ENCODE results near the gene ESF1. TPM values are rescaled to one million over a fixed set of nuclear protein-coding genes. Genes with fewer than 3 reads are reported as not detected.
A peak's percentile ranks its signal among the peaks of the same experiment; 100 is the strongest.

Gene ESF1
- total and polyA plus RNA-seq, 9 of the 15 experiments (the other 6 are each of a cell fraction or from before 2014, with no cell fraction given) = 7.0 to 30.4 (median 18.6) TPM

DNA sequence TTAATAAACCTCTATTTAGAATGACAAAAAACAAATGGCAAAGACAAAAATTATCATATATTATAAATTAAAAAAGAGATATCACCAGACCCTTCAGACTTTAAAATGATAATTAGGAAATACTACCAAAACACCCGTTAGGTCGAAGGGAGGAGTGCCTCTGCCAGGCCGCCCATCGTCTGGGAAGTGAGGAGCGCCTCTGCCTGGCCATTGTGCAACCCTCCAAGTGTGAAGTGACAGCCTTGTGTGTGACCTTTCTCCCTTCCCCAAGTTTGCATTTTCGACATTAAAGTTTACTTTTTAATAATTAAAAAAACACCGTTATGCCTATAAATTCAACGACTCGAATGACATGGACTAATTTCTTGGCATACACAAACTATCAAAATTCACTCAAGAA, 81.5 kb downstream of the ESF1 start:
- Histone ChIP-seq H3K4me3 (no peak overlapping the region), H4K20me1 (replicated peaks; ENCODE audit: control insufficient read depth, insufficient read depth, low read length) (no peaks in the 10 kb centered on the region), H3K27me3 (ENCODE audit: control insufficient read depth in 2 of 2, insufficient read depth in 2 of 2, low read length in 2 of 2) (no peaks in the 10 kb centered on the region), H3K36me3 (ENCODE audit: control insufficient read depth, insufficient read depth, low read length) (no peaks in the 10 kb centered on the region), H3K9me1 (ENCODE audit: control insufficient read depth, insufficient read depth, low read length) (no peaks in the 10 kb centered on the region), H3K4me2 (ENCODE audit: insufficient read depth, low read length) (no peak overlapping the region), H3K9ac (ENCODE audit: insufficient read depth in 1 of 2, low read depth in 2 of 2, low read length in 2 of 2) (no peak overlapping the region), H3K4me1 (replicated peaks in 1 of 2; ENCODE audit: control insufficient read depth in 2 of 2, insufficient read depth in 2 of 2, low read length in 2 of 2) (no peaks in the 10 kb centered on the region), H3K9me3 (replicated peaks; ENCODE audit: control insufficient read depth, insufficient read depth, low read depth, low read length) (no peaks in the 10 kb centered on the region), H3K27ac (ENCODE audit: extremely low read depth, low read depth, low read length) (no peak overlapping the region), H2AFZ (ENCODE audit: low read depth, low read length) (no peak overlapping the region), H3K79me2 (ENCODE audit: control insufficient read depth, insufficient read depth, low read length) (no peaks in the 10 kb centered on the region)
- WGBS (ENCODE audit: insufficient coverage, low coverage, missing lambda C conversion rate) = 3% methylated on average over 9 of the region's 9 CpGs
- DNase-seq (ENCODE audit: extremely low read depth in 1 of 4, low spot score in 3 of 4) (peak in 1 of 4 experiments; percentile 11), FAIRE-seq (no peak), ATAC-seq (no peak)
- TF ChIP-seq RAD21 (CRISPR knock-in tag; conservative IDR thresholded peaks at IDR 0.05 in 1 of 2, IDR thresholded peaks at IDR 0.05 in 1 of 2) = peak; percentile 24 to 55; a peak in 2 of 4 replicates
- TF ChIP-seq, protein P1, sequence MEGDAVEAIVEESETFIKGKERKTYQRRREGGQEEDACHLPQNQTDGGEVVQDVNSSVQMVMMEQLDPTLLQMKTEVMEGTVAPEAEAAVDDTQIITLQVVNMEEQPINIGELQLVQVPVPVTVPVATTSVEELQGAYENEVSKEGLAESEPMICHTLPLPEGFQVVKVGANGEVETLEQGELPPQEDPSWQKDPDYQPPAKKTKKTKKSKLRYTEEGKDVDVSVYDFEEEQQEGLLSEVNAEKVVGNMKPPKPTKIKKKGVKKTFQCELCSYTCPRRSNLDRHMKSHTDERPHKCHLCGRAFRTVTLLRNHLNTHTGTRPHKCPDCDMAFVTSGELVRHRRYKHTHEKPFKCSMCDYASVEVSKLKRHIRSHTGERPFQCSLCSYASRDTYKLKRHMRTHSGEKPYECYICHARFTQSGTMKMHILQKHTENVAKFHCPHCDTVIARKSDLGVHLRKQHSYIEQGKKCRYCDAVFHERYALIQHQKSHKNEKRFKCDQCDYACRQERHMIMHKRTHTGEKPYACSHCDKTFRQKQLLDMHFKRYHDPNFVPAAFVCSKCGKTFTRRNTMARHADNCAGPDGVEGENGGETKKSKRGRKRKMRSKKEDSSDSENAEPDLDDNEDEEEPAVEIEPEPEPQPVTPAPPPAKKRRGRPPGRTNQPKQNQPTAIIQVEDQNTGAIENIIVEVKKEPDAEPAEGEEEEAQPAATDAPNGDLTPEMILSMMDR (IDR thresholded peaks at IDR 0.05 in 2 of 3, conservative IDR thresholded peaks at IDR 0.05 in 1 of 3; ENCODE audit: insufficient read depth in 2 of 3, low read depth in 1 of 3, low read length in 3 of 3) = peak in 2 of 3 experiments; percentile 34 to 44; a peak in 3 of 6 replicates
- TF ChIP-seq TARDBP (IDR thresholded peaks at IDR 0.05) = no peak
- no peak for TF ChIP-seq RFX5 (IDR thresholded peaks at IDR 0.05; ENCODE audit: low read depth, low read length)
- no peak for TF ChIP-seq PYGO2 (tag; IDR thresholded peaks at IDR 0.05)
- ChIA-PET POLR2A (no interaction called here), CTCF (ENCODE audit: low intra/inter-chr PET ratio) (interaction anchor here (0.5 kb wide), 1 partner anchor 39 kb away, joined by 3 read pairs; no protein-coding TSS in a partner anchor)
- in situ Hi-C loops (cut with MboI) = no loop called here
- intact Hi-C loops (cut with micrococcal nuclease) = loop anchor here (2.0 to 10.0 kb wide), 3 partner anchors 88 to 378 kb away; no protein-coding TSS in a partner anchor
- no TSS peak for BruUV-seq (replicated peaks)

Measured in K562 (cell line).